Measurements from ENCODE around the gene MOK.

DNA sequence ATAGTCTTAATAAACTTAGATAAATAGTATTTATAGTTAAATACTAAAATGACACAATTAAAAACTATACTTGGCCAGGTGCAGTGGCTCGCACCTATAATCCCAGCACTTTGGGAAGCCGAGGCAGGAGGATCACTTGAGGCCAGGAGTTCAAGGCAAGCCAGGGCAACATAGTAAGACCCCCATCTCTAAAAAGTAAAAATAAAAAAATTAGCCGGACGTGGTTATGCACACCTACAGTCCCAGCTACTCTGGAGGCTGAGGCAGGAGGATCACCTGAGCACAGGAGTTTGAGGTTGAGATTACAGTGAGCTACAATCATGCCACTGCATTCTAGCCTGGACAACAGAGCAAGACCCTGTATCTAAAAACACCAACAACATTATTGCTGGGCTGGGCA lies 41.7 kb upstream of the MOK start:
- TF ChIP-seq, protein P1, sequence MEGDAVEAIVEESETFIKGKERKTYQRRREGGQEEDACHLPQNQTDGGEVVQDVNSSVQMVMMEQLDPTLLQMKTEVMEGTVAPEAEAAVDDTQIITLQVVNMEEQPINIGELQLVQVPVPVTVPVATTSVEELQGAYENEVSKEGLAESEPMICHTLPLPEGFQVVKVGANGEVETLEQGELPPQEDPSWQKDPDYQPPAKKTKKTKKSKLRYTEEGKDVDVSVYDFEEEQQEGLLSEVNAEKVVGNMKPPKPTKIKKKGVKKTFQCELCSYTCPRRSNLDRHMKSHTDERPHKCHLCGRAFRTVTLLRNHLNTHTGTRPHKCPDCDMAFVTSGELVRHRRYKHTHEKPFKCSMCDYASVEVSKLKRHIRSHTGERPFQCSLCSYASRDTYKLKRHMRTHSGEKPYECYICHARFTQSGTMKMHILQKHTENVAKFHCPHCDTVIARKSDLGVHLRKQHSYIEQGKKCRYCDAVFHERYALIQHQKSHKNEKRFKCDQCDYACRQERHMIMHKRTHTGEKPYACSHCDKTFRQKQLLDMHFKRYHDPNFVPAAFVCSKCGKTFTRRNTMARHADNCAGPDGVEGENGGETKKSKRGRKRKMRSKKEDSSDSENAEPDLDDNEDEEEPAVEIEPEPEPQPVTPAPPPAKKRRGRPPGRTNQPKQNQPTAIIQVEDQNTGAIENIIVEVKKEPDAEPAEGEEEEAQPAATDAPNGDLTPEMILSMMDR (IDR thresholded peaks at IDR 0.05) = no peak
- no peak for TF ChIP-seq POLR2A (IDR thresholded peaks at IDR 0.05)
- TF ChIP-seq POLR2AphosphoS5 (IDR thresholded peaks at IDR 0.05; ENCODE audit: insufficient read depth in 1 of 2, low read depth in 1 of 2) = no peak

Measured in vagina (tissue), 2 donors.